ENCODE measurements around the gene RASA3. TPM values are rescaled to one million over a fixed set of nuclear protein-coding genes. Genes with fewer than 3 reads are reported as not detected.

Gene RASA3
- total RNA-seq, 1 experiment from 2014 or later = 0.95 TPM

- H3K36me3 ChIP-seq (ENCODE audit: control insufficient read depth, insufficient read depth, low read length) = no peaks in the 10 kb centered on the region
- POLR2A ChIA-PET = no interaction called here
- Mint-ChIP-seq H3K27me3 (ENCODE audit: insufficient read depth, unreplicated experiment) (no peaks in the 10 kb centered on the region), H3K4me3 (ENCODE audit: unreplicated experiment) (no peak overlapping the region), H3K36me3 (ENCODE audit: insufficient read depth, unreplicated experiment) (no peaks in the 10 kb centered on the region), H3K9me3 (ENCODE audit: unreplicated experiment) (no peaks in the 10 kb centered on the region), H3K27ac (ENCODE audit: unreplicated experiment) (no peak overlapping the region), H3K4me1 (ENCODE audit: low read depth, unreplicated experiment) (peaks cover 6% of the 10 kb centered on the region)
- no peak overlapping the region for H3K4me3 ChIP-seq (ENCODE audit: low read depth, low read length)
- BruUV-seq (replicated peaks) = no TSS peak
- no peak for DNase-seq
- H3K9me3 ChIP-seq = no peaks in the 10 kb centered on the region
- intact Hi-C loops (cut with micrococcal nuclease; ENCODE audit: unreplicated experiment) = no loop called here
- no peaks in the 10 kb centered on the region for H3K27me3 ChIP-seq (replicated peaks; ENCODE audit: control insufficient read depth, insufficient read depth, low read length)
- H3K4me1 ChIP-seq = peaks cover 11% of the 10 kb centered on the region
- no peak for TF ChIP-seq CTCF (IDR thresholded peaks at IDR 0.05; ENCODE audit: insufficient read depth in 1 of 2, low read depth in 1 of 2, low read length in 1 of 2, severe bottlenecking in 1 of 2, unreplicated experiment in 1 of 2)
- CTCF ChIA-PET = no interaction called here
Measured at GRCh38 chr13:113938716-113939115, 193.7 kb downstream of the RASA3 start.

DNA sequence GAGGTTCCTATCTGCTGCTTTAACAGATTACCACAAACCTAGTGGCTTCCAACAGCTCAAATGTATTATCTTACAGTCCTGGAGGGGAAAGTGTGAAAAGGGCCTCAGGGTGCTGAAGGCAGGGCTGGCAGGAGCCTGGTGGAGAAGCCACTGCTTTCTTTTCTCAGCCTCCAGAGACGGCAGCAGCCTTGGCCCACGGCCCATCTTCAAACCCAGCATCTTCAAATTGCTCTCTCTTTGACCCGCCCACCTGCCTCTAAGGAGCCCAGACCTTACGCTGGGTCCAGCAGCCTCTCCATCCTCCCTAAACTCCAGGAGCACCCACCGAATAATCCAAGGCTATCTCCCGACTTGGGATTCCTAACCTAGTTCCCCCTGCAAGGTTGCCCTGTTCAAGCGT lies 194.2 kb downstream of the RASA3 start:
- H3K27me3 Mint-ChIP-seq (ENCODE audit: insufficient read depth, unreplicated experiment) = no peaks in the 10 kb centered on the region
- H3K36me3 ChIP-seq (ENCODE audit: control insufficient read depth, insufficient read depth, low read length) = no peaks in the 10 kb centered on the region
- peaks cover 6% of the 10 kb centered on the region for H3K4me1 Mint-ChIP-seq (ENCODE audit: low read depth, unreplicated experiment)
- no peak for DNase-seq
- CTCF ChIA-PET = no interaction called here
- intact Hi-C loops (cut with micrococcal nuclease; ENCODE audit: unreplicated experiment) = no loop called here
- H3K4me3 Mint-ChIP-seq (ENCODE audit: unreplicated experiment) = no peak overlapping the region
- H3K36me3 Mint-ChIP-seq (ENCODE audit: insufficient read depth, unreplicated experiment) = no peaks in the 10 kb centered on the region
- TF ChIP-seq CTCF (IDR thresholded peaks at IDR 0.05; ENCODE audit: insufficient read depth in 1 of 2, low read depth in 1 of 2, low read length in 1 of 2, severe bottlenecking in 1 of 2, unreplicated experiment in 1 of 2) = no peak
- H3K9me3 Mint-ChIP-seq (ENCODE audit: unreplicated experiment) = no peaks in the 10 kb centered on the region
- H3K27me3 ChIP-seq (replicated peaks; ENCODE audit: control insufficient read depth, insufficient read depth, low read length) = no peaks in the 10 kb centered on the region
- no TSS peak for BruUV-seq (replicated peaks)
- peaks cover 11% of the 10 kb centered on the region for H3K4me1 ChIP-seq
- POLR2A ChIA-PET = no interaction called here
- H3K9me3 ChIP-seq = no peaks in the 10 kb centered on the region
- no peak overlapping the region for H3K27ac Mint-ChIP-seq (ENCODE audit: unreplicated experiment)
- H3K4me3 ChIP-seq (ENCODE audit: low read depth, low read length) = no peak overlapping the region

GRCh38 chr13:113937527-113938180 lies 194.8 kb downstream of the RASA3 start:
- TF ChIP-seq CTCF (IDR thresholded peaks at IDR 0.05; ENCODE audit: insufficient read depth in 1 of 2, low read depth in 1 of 2, low read length in 1 of 2, severe bottlenecking in 1 of 2, unreplicated experiment in 1 of 2) = no peak
- intact Hi-C loops (cut with micrococcal nuclease; ENCODE audit: unreplicated experiment) = no loop called here
- H3K4me3 Mint-ChIP-seq (ENCODE audit: unreplicated experiment) = no peak overlapping the region
- H3K9me3 Mint-ChIP-seq (ENCODE audit: unreplicated experiment) = no peaks in the 10 kb centered on the region
- H3K4me1 ChIP-seq = peaks cover 11% of the 10 kb centered on the region
- H3K27me3 Mint-ChIP-seq (ENCODE audit: insufficient read depth, unreplicated experiment) = no peaks in the 10 kb centered on the region
- no peaks in the 10 kb centered on the region for H3K27me3 ChIP-seq (replicated peaks; ENCODE audit: control insufficient read depth, insufficient read depth, low read length)
- BruUV-seq (replicated peaks) = no TSS peak
- DNase-seq = no peak
- no peaks in the 10 kb centered on the region for H3K36me3 Mint-ChIP-seq (ENCODE audit: insufficient read depth, unreplicated experiment)
- CTCF ChIA-PET = no interaction called here
- no peak overlapping the region for H3K4me3 ChIP-seq (ENCODE audit: low read depth, low read length)
- H3K36me3 ChIP-seq (ENCODE audit: control insufficient read depth, insufficient read depth, low read length) = no peaks in the 10 kb centered on the region
- peaks cover 6% of the 10 kb centered on the region for H3K4me1 Mint-ChIP-seq (ENCODE audit: low read depth, unreplicated experiment)
- no peaks in the 10 kb centered on the region for H3K9me3 ChIP-seq
- H3K27ac Mint-ChIP-seq (ENCODE audit: unreplicated experiment) = no peak overlapping the region
- POLR2A ChIA-PET = no interaction called here
